SK-N-SH (cell line): ENCODE results near the gene OSBPL10. TPM values are rescaled to one million over a fixed set of nuclear protein-coding genes. Genes with fewer than 3 reads are reported as not detected.

ENCODE experiments used
- CTCF ChIA-PET: fragments of 300-600, 350-600 bp; formaldehyde crosslinking; extraction: SDS; loops from one replicate; lab custom pipeline; 2021; lab: Yijun Ruan, JAX
- POLR2A ChIA-PET: fragments of 350-600 bp; sonication (Branson Sonifier 250); formaldehyde crosslinking; extraction: SDS; loops from one replicate; lab custom pipeline; 2020; ENCODE audit warnings: antibody characterized with exemption, inconsistent platforms; lab: Yijun Ruan, JAX
- DNase-seq: peaks from one replicate; pipeline ENCODE4 v3.0.0; 2012
- H2AFZ ChIP-seq: fragments of 200-600 bp; sonication (generic); 2 replicates; pipeline ENCODE4 v1.8.1; 2016; ENCODE audit warnings: antibody characterized with exemption, mild to moderate bottlenecking, low read depth
- H3F3A ChIP-seq: fragments of 200-600 bp; sonication (generic); replicated peaks from 2 replicates; pipeline ENCODE3; 2016; ENCODE audit warnings: antibody characterized with exemption, mild to moderate bottlenecking; ENCODE audit not compliant: insufficient read depth
- H3K27ac ChIP-seq, 2 experiments: fragments of 200-500 bp in 1 of 2; fragments of 200-600 bp in 1 of 2; sonication (Bioruptor generic) in 1 of 2; sonication (generic), shearing (Covaris generic) in 1 of 2; 2 replicates each; pipeline versions ENCODE4 v1.5.1 to v1.6.1; 2014 to 2016; ENCODE audit warnings: low read depth in 2 of 2, inconsistent platforms in 1 of 2, low read length in 1 of 2, mild to moderate bottlenecking in 1 of 2, mixed read lengths in 1 of 2
- H3K27me3 ChIP-seq: fragments of 200-600 bp; sonication (generic), shearing (Covaris generic); 2 replicates; pipeline ENCODE4 v1.6.1; 2016; ENCODE audit warnings: mixed run types; ENCODE audit not compliant: insufficient read depth
- H3K36me3 ChIP-seq, 2 experiments: fragments of 200-500 bp in 1 of 2; fragments of 200-600 bp in 1 of 2; sonication (Bioruptor generic) in 1 of 2; sonication (generic) in 1 of 2; replicated peaks in 1 of 2; 2 replicates each; pipeline versions ENCODE3 to v1.5.1; 2014 to 2016; ENCODE audit warnings: low read length in 1 of 2, mild to moderate bottlenecking in 1 of 2; ENCODE audit not compliant: insufficient read depth in 2 of 2, control insufficient read depth in 1 of 2
- H3K4me1 ChIP-seq, 2 experiments: fragments of 200-500 bp in 1 of 2; fragments of 200-600 bp in 1 of 2; sonication (Bioruptor generic) in 1 of 2; sonication (generic), shearing (Covaris generic) in 1 of 2; 2 replicates each; pipeline versions ENCODE4 v1.5.1 to v1.6.1; 2014 to 2016; ENCODE audit warnings: low read depth in 1 of 2, low read length in 1 of 2, mixed run types in 1 of 2; ENCODE audit not compliant: insufficient read depth in 2 of 2, control insufficient read depth in 1 of 2
- H3K4me2 ChIP-seq: fragments of 200-600 bp; sonication (generic), shearing (Covaris generic); 2 replicates; pipeline ENCODE4 v1.6.1; 2017; ENCODE audit warnings: mixed run types
- H3K4me3 ChIP-seq, 2 experiments: fragments of 200-500 bp in 1 of 2; fragments of 200-600 bp in 1 of 2; sonication (Bioruptor generic) in 1 of 2; sonication (generic), shearing (Covaris generic) in 1 of 2; 2 replicates each; pipeline versions ENCODE4 v1.5.1 to v1.8.1; 2014 to 2016; ENCODE audit warnings: low read depth in 2 of 2, inconsistent platforms in 1 of 2, low read length in 1 of 2, mild to moderate bottlenecking in 1 of 2, mixed read lengths in 1 of 2, moderate library complexity in 1 of 2
- H3K79me2 ChIP-seq: fragments of 200-600 bp; sonication (generic); 2 replicates; pipeline ENCODE4 v1.8.1; 2017; ENCODE audit warnings: mild to moderate bottlenecking; ENCODE audit not compliant: insufficient read depth
- H3K9ac ChIP-seq: fragments of 200-600 bp; sonication (generic); 2 replicates; pipeline ENCODE4 v1.6.1; 2017; ENCODE audit warnings: mixed run types
- H3K9me2 ChIP-seq: fragments of 200-600 bp; sonication (generic); 2 replicates; pipeline ENCODE4 v1.6.1; 2017; ENCODE audit warnings: mixed run types
- H3K9me3 ChIP-seq: fragments of 200-600 bp; sonication (generic); 2 replicates; pipeline ENCODE4 v1.6.1; 2017; ENCODE audit warnings: mixed run types, mild to moderate bottlenecking, moderate library complexity
- H4K20me1 ChIP-seq: fragments of 200-600 bp; sonication (generic); 2 replicates; pipeline ENCODE4 v1.6.1; 2017; ENCODE audit warnings: mild to moderate bottlenecking, mixed run types; ENCODE audit not compliant: insufficient read depth
- ELF1 ChIP-seq: IDR thresholded peaks from 2 replicates; pipeline ENCODE4 v1.4.0; 2012
- EP300 ChIP-seq, 2 experiments: IDR thresholded peaks; 2 replicates each; pipeline versions ENCODE4 v1.4.0 to v1.6.1; 2012; ENCODE audit warnings: borderline replicate concordance in 1 of 2, low read depth in 1 of 2, low read length in 1 of 2
- FOXJ3 ChIP-seq: sonication (generic); formaldehyde crosslinking; IDR thresholded peaks from 2 replicates; pipeline ENCODE4 v1.5.1; 2020; ENCODE audit warnings: mild to moderate bottlenecking, missing genetic modification reagents
- FOXM1 ChIP-seq: IDR thresholded peaks from 2 replicates; pipeline ENCODE4 v1.4.0; 2012; ENCODE audit warnings: low read depth, mild to moderate bottlenecking
- GATA2 ChIP-seq: sonication (generic); formaldehyde crosslinking; IDR thresholded peaks from 2 replicates; pipeline ENCODE4 v1.5.0; 2020; ENCODE audit warnings: mild to moderate bottlenecking, missing genetic modification reagents
- MEF2A ChIP-seq: IDR thresholded peaks from 2 replicates; pipeline ENCODE4 v1.4.0; 2012; ENCODE audit warnings: low read depth, borderline replicate concordance
- MXI1 ChIP-seq: IDR thresholded peaks from 2 replicates; pipeline ENCODE4 v1.6.1; 2012; ENCODE audit warnings: mild to moderate bottlenecking, low read depth, low read length, improper control_type of control experiment
- RFX5 ChIP-seq: IDR thresholded peaks from 2 replicates; pipeline ENCODE4 v1.6.1; 2012; ENCODE audit warnings: mild to moderate bottlenecking, improper control_type of control experiment, low read length
- RXRA ChIP-seq: IDR thresholded peaks from 2 replicates; pipeline ENCODE4 v1.4.0; 2012; ENCODE audit warnings: low read depth, mild to moderate bottlenecking, borderline replicate concordance
- SMC3 ChIP-seq: IDR thresholded peaks from 2 replicates; pipeline ENCODE4 v1.6.1; 2012; ENCODE audit warnings: low read depth, low read length, improper control_type of control experiment
- TAF1 ChIP-seq: IDR thresholded peaks from 2 replicates; pipeline ENCODE4 v1.6.1; 2012; ENCODE audit warnings: low read depth, mild to moderate bottlenecking, low read length, moderate library complexity, borderline replicate concordance
- TEAD4 ChIP-seq: IDR thresholded peaks from 2 replicates; pipeline ENCODE4 v1.4.0; 2012; ENCODE audit warnings: mild to moderate bottlenecking, borderline replicate concordance; ENCODE audit not compliant: insufficient read depth
- YY1 ChIP-seq: IDR thresholded peaks from 2 replicates; pipeline ENCODE4 v1.4.0; 2012; ENCODE audit warnings: low read depth, mild to moderate bottlenecking
- WGBS: methylation state at CpG from one replicate; pipeline ENCODE4 v1.1.6; 2017; ENCODE audit warnings: low lambda C conversion rate; 5-methylcytosine and 5-hydroxymethylcytosine counted together
- polyA plus RNA-seq, 3 experiments: library from polyadenylated mRNA; depleted of rRNA; stranded (reverse); fragments of >200 nt; gene quantifications; 2 replicates each; pipeline ENCODE4 v1.2.3, GENCODE V29; 2012
- TF ChIP-seq, protein P1 (sequence below): IDR thresholded peaks from 2 replicates; pipeline ENCODE4 v1.4.0; 2012; ENCODE audit warnings: low read depth, borderline replicate concordance
- TF ChIP-seq, protein P2 (sequence below): IDR thresholded peaks from 2 replicates; pipeline ENCODE4 v1.4.0; 2012; ENCODE audit warnings: low read depth, borderline replicate concordance
- TF ChIP-seq, protein P3 (sequence below): fragments of 150-350 bp; IDR thresholded peaks from 2 replicates; pipeline ENCODE4 v1.6.1; 2016; ENCODE audit warnings: mild to moderate bottlenecking, low read depth, low read length
- TF ChIP-seq, protein P4 (sequence below): IDR thresholded peaks from 2 replicates; pipeline ENCODE4 v1.4.0; 2012; ENCODE audit warnings: low read depth

OSBPL10 gene
- polyA plus RNA-seq, 1 of the 3 experiments (the other 2 are of a cell fraction): 0.12 TPM

DNA sequence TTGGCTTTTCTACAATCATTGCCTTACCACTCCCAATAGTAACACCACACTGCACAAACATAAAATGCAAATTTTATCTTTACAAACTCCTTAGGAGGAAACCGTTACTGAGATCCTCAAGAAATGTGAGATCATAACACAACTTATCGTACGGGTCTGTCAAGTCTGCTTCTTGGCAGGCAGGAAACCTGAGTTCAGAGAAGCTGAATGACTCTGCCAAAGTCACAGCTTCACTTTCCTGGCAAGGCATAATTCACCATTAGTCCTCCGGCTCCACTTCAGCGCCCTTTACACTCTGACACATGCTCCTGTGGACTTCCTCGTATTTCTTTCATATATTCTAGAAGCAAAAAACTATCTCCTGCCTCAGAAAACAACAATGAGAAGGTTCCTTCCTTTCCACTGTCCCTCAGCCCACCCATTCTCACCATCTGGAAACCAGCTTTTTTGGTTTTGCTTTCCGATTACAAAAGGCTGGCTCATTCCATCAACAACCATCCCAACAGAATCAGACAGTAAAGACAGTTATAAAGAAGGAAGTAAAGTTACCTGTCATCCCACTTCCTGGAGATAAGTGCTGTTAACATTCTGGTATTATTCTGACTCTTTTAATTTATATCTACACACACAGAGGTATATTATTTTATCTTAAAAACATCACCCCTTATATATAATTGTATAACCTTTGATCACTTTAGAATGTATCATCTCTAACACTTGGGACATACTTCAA lies 225.0 kb downstream of the OSBPL10 start:
- 57% methylated on average over 7 of the region's 7 CpGs for WGBS
- Histone ChIP-seq H3K4me3 (no peak overlapping the region), H3K79me2 (no peaks in the 10 kb centered on the region), H3K9ac (no peak overlapping the region), H3K9me2 (no peaks in the 10 kb centered on the region), H3K27me3 (no peaks in the 10 kb centered on the region), H3K4me2 (no peak overlapping the region), H3K9me3 (no peaks in the 10 kb centered on the region), H3K36me3 (no peaks in the 10 kb centered on the region), H3K4me1 (peaks cover 0 to 11% of the 10 kb centered on the region in 2 experiments; a peak in 2 of 4 replicates), H2AFZ (no peak overlapping the region), H3F3A (no peaks in the 10 kb centered on the region), H4K20me1 (no peaks in the 10 kb centered on the region), H3K27ac (no peak overlapping the region)
- ChIA-PET POLR2A (no interaction called here), CTCF (no interaction called here)
- TF ChIP-seq, protein P1, sequence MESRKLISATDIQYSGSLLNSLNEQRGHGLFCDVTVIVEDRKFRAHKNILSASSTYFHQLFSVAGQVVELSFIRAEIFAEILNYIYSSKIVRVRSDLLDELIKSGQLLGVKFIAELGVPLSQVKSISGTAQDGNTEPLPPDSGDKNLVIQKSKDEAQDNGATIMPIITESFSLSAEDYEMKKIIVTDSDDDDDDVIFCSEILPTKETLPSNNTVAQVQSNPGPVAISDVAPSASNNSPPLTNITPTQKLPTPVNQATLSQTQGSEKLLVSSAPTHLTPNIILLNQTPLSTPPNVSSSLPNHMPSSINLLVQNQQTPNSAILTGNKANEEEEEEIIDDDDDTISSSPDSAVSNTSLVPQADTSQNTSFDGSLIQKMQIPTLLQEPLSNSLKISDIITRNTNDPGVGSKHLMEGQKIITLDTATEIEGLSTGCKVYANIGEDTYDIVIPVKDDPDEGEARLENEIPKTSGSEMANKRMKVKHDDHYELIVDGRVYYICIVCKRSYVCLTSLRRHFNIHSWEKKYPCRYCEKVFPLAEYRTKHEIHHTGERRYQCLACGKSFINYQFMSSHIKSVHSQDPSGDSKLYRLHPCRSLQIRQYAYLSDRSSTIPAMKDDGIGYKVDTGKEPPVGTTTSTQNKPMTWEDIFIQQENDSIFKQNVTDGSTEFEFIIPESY: no peak
- TF ChIP-seq TAF1 (no peak), FOXJ3 (no peak), ELF1 (no peak), MXI1 (no peak), FOXM1 (no peak), GATA2 (CRISPR knock-in tag) (no peak), EP300 (IDR thresholded peaks at IDR 0.05; ENCODE audit: borderline replicate concordance in 1 of 2, low read depth in 1 of 2, low read length in 1 of 2) (no peak), YY1 (no peak), TEAD4 (no peak), RFX5 (no peak), SMC3 (no peak), RXRA (no peak), MEF2A (no peak)
- TF ChIP-seq, protein P2, sequence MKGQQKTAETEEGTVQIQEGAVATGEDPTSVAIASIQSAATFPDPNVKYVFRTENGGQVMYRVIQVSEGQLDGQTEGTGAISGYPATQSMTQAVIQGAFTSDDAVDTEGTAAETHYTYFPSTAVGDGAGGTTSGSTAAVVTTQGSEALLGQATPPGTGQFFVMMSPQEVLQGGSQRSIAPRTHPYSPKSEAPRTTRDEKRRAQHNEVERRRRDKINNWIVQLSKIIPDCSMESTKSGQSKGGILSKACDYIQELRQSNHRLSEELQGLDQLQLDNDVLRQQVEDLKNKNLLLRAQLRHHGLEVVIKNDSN: no peak
- TF ChIP-seq, protein P3, sequence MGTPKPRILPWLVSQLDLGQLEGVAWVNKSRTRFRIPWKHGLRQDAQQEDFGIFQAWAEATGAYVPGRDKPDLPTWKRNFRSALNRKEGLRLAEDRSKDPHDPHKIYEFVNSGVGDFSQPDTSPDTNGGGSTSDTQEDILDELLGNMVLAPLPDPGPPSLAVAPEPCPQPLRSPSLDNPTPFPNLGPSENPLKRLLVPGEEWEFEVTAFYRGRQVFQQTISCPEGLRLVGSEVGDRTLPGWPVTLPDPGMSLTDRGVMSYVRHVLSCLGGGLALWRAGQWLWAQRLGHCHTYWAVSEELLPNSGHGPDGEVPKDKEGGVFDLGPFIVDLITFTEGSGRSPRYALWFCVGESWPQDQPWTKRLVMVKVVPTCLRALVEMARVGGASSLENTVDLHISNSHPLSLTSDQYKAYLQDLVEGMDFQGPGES: no peak
- TF ChIP-seq, protein P4, sequence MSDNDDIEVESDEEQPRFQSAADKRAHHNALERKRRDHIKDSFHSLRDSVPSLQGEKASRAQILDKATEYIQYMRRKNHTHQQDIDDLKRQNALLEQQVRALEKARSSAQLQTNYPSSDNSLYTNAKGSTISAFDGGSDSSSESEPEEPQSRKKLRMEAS: no peak
- no peak for DNase-seq
